Esophagus squamous epithelium (tissue), 4 donors: ENCODE data around the gene MSRB1.

Source experiments
- POLR2A ChIP-seq, 4 donors: fragments of 450-650 bp; IDR thresholded peaks; one replicate each; pipeline ENCODE4 v1.6.1; 2017; ENCODE audit warnings: antibody characterized with exemption in 4 of 4, mild to moderate bottlenecking in 4 of 4, moderate library complexity in 3 of 4
- TF ChIP-seq, protein P1 (sequence below), 6 experiments: fragments of 450-650 bp in 4 of 6; fragments of 200-600 bp in 2 of 6; sonication (generic) in 2 of 6; IDR thresholded peaks; one replicate each; pipeline ENCODE4 v1.5.1; 2016 to 2019; ENCODE audit warnings: antibody characterized with exemption in 6 of 6, mild to moderate bottlenecking in 4 of 6, moderate library complexity in 4 of 6

DNA sequence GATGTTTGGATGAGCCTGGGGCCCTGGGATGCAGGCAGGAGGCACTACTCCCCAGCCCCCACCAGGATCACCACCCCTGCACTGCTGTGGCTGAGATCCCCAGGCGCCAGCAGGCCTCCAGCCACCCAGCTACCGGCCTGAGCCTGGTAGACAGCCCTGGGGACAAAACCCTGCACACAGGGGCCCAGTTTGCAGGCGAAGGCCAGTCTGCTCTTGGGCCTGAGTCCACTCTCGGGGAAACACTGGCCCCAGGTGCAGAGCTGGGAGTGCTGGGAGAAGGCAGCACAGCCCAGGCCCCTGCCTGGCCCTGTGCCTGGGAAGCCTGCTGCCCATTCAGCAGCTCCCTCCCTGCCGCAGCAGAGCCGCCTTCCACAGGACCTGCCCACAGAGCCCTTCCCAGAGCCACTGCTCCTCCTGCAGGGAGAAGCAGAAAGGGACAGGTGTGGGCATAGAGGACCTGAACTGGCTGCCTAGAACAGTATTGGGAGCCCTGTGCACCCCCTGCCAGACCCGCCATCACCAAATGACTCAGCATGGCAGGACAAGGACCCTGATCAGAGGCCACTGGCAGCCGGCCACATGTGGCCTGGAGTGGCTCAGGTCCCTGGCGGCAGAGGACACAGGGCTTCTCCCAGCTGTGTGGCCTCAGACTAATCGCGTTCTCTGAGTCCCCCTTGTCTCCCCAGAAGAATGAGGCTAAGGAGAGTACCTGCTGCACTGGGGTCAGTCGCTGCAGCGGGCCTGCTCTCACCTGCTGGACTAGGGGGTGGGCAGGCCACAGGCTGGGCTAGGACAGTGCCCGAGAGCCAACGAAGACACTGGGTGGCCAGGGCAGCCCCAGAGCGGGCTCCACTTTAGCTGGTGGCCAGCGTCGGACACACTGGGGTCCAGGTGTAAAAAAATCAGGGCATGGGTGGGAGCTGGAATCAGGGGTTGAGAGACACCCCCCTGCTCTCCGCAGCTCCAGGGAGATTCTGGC is 10.7 kb downstream of the MSRB1 start:
- TF ChIP-seq, protein P1, sequence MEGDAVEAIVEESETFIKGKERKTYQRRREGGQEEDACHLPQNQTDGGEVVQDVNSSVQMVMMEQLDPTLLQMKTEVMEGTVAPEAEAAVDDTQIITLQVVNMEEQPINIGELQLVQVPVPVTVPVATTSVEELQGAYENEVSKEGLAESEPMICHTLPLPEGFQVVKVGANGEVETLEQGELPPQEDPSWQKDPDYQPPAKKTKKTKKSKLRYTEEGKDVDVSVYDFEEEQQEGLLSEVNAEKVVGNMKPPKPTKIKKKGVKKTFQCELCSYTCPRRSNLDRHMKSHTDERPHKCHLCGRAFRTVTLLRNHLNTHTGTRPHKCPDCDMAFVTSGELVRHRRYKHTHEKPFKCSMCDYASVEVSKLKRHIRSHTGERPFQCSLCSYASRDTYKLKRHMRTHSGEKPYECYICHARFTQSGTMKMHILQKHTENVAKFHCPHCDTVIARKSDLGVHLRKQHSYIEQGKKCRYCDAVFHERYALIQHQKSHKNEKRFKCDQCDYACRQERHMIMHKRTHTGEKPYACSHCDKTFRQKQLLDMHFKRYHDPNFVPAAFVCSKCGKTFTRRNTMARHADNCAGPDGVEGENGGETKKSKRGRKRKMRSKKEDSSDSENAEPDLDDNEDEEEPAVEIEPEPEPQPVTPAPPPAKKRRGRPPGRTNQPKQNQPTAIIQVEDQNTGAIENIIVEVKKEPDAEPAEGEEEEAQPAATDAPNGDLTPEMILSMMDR (IDR thresholded peaks at IDR 0.05) = peak in 4 of 6 experiments; percentile 9 to 52 (median 22)
- no peak for TF ChIP-seq POLR2A (IDR thresholded peaks at IDR 0.05)
